Endothelial cell of umbilical vein (primary cell): ENCODE data around the gene SGSM2.

ENCODE experiments used
- EZH2 ChIP-seq: IDR thresholded peaks from 2 replicates; pipeline ENCODE4 v1.6.1; 2012; ENCODE audit warnings: borderline replicate concordance, low read depth, mild to moderate bottlenecking, moderate library complexity, low read length, inconsistent platforms; ENCODE audit not compliant: severe bottlenecking
- JUN ChIP-seq: IDR thresholded peaks from 2 replicates; pipeline ENCODE4 v1.6.1; 2011; ENCODE audit warnings: borderline replicate concordance, low read depth; ENCODE audit not compliant: insufficient read length, insufficient read depth
- MYC ChIP-seq: IDR thresholded peaks from one replicate; pipeline ENCODE4 v1.6.1; 2011; ENCODE audit warnings: mild to moderate bottlenecking, low read depth, low read length
- POLR2A ChIP-seq: IDR thresholded peaks from 2 replicates; pipeline ENCODE4 v1.6.1; 2012; ENCODE audit warnings: low read depth, mild to moderate bottlenecking, control low read depth, low read length
- POLR2AphosphoS5 ChIP-seq: IDR thresholded peaks from 2 replicates; pipeline ENCODE4 v1.6.1; 2012; ENCODE audit warnings: low read depth, mild to moderate bottlenecking, control low read depth, low read length, moderate library complexity; ENCODE audit not compliant: insufficient read depth
- TF ChIP-seq, protein P1 (sequence below), 2 donors: IDR thresholded peaks; 1 replicate in 1 of 2; 2 replicates in 1 of 2; pipeline ENCODE4 v1.5.1; 2011; ENCODE audit warnings: low read length in 2 of 2, mild to moderate bottlenecking in 2 of 2, moderate library complexity in 2 of 2, control low read depth in 1 of 2, inconsistent platforms in 1 of 2, low read depth in 1 of 2; ENCODE audit not compliant: insufficient read depth in 1 of 2; ENCODE audit errors: extremely low read depth in 1 of 2
- TF ChIP-seq, protein P2 (sequence below): IDR thresholded peaks from 2 replicates; pipeline ENCODE4 v1.6.1; 2011; ENCODE audit not compliant: insufficient read depth, insufficient read length

DNA sequence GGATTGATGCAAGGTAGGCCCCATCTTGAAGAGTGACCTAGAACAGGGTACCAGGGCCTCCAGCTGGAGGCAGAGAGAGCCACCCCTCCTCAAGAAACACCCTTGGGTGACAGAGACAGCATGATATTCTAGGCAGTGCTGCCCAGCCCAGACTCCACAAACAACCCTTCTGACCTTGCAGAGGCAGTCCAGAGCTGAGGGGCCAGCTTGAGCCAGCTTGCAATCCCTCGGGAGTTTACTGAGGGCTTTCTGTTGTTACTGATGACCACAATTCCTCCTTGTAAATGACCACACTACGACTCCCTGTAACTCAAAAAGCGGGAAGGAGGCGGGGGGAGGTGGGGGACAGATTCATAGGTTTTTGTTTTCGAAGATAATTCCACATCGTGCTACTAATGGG, 82.2 kb downstream of the SGSM2 start:
- TF ChIP-seq POLR2AphosphoS5 (no peak), EZH2 (no peak), POLR2A (no peak), JUN (no peak), MYC (no peak)
- TF ChIP-seq, protein P1, sequence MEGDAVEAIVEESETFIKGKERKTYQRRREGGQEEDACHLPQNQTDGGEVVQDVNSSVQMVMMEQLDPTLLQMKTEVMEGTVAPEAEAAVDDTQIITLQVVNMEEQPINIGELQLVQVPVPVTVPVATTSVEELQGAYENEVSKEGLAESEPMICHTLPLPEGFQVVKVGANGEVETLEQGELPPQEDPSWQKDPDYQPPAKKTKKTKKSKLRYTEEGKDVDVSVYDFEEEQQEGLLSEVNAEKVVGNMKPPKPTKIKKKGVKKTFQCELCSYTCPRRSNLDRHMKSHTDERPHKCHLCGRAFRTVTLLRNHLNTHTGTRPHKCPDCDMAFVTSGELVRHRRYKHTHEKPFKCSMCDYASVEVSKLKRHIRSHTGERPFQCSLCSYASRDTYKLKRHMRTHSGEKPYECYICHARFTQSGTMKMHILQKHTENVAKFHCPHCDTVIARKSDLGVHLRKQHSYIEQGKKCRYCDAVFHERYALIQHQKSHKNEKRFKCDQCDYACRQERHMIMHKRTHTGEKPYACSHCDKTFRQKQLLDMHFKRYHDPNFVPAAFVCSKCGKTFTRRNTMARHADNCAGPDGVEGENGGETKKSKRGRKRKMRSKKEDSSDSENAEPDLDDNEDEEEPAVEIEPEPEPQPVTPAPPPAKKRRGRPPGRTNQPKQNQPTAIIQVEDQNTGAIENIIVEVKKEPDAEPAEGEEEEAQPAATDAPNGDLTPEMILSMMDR (IDR thresholded peaks at IDR 0.05; ENCODE audit: extremely low read depth in 1 of 2, insufficient read depth in 1 of 2, low read depth in 1 of 2, low read length in 2 of 2): no peak
- TF ChIP-seq, protein P2, sequence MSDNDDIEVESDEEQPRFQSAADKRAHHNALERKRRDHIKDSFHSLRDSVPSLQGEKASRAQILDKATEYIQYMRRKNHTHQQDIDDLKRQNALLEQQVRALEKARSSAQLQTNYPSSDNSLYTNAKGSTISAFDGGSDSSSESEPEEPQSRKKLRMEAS: no peak
